C4-2B (cell line): ENCODE measurements around the gene HSPB6.

ENCODE experiments used
- H3K27ac ChIP-seq: fragments of 450-650 bp; 2 replicates; pipeline ENCODE4 v1.5.1; 2017
- ZFX ChIP-seq: fragments of 450-650 bp; IDR thresholded peaks from 2 replicates; pipeline ENCODE4 v1.6.1; 2017
- TF ChIP-seq, protein P1 (sequence below): fragments of 450-650 bp; conservative IDR thresholded peaks from 2 replicates; pipeline ENCODE4 v1.5.1; 2017; ENCODE audit warnings: mild to moderate bottlenecking

HSPB6 gene

DNA sequence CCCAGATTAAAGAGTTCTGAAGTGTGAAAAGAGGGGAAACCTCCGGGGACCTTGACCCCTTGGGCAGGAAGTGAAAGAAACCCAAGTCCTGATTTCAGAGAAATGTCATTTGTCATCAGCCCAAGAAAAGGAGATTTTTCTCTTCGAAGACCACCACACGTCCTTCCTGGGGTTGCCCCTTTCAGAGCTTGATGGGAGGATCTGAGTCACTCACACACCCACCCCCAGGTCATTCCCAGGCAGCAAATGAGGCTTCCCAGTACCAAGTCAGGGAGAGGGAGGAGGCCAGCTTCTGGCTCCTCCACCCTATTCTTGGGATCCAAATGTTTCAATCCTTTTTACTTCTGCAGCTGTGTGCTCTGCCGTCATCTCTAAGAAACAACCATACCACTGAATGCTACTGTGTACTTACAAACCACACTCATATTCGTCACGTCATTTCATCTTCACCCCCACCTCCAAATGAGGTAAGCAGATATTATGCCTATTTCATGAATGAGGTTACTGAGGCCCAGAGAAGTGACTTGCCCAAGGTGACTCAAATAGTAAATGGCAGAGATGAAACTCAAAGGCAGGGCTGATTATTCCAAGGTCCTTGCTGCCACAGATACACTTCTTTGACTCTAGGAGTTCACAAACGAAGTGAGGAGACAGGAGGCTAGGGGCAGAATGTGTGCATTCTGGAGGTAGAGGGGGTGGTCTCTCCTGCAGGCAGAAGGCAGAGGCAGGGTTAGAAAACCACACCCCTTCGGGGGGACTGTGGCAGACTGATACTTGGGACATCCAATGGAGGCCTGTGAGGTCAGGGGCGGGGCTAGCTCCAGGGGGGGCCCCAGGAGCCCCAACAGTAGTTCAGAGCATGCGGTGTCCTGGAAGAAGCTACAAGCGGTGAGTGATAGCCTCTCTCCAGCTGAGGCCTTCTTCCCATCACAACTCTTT, 44.0 kb downstream of the HSPB6 start:
- no peak overlapping the region for H3K27ac ChIP-seq
- TF ChIP-seq, protein P1, sequence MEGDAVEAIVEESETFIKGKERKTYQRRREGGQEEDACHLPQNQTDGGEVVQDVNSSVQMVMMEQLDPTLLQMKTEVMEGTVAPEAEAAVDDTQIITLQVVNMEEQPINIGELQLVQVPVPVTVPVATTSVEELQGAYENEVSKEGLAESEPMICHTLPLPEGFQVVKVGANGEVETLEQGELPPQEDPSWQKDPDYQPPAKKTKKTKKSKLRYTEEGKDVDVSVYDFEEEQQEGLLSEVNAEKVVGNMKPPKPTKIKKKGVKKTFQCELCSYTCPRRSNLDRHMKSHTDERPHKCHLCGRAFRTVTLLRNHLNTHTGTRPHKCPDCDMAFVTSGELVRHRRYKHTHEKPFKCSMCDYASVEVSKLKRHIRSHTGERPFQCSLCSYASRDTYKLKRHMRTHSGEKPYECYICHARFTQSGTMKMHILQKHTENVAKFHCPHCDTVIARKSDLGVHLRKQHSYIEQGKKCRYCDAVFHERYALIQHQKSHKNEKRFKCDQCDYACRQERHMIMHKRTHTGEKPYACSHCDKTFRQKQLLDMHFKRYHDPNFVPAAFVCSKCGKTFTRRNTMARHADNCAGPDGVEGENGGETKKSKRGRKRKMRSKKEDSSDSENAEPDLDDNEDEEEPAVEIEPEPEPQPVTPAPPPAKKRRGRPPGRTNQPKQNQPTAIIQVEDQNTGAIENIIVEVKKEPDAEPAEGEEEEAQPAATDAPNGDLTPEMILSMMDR = no peak
- TF ChIP-seq ZFX = no peak

DNA sequence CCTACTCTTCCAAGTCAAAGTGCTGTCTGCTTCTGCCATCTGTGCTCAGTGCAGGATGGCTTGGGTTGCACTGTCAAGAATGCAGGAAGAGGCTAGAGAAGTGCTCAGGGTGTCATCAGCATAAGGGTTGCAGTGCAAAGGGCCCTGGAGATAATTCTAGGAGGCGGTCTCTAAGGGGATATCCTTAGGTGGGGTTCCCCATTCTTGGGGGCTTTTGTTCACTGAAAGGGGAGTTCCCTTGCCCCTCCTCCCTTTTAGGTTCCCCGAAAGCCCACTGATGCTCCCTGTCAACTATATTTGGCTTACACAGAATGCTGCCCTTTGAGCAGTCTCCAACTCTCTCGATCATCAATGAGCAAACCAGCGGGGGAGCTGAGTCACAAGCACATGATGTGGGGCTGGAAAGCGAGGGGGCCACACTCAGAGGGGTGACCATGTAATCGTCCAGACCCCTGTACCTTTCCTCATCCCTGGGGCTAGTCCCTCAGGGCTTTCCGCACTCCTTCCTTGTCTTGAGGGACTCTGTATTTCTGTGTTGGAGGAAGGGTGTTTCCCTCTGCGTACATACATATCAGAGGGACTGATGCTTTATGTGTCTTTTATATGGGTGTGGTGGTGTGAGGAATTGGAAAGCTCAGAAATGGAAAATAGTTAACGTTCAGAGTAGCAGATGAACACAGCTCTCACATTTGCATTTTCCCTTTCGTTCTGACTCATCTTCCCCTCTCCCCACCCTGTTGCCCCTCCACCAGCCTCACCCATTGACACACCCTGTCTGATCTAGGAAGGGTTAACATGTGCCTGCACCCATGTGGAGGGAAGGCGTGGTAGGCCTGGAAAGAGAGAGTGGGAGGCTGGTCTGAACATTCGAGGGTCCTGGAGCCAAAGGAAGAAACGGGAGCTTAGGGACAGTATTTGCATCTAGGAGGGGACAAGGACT, 45.8 kb downstream of the HSPB6 start:
- H3K27ac ChIP-seq = no peak overlapping the region

DNA sequence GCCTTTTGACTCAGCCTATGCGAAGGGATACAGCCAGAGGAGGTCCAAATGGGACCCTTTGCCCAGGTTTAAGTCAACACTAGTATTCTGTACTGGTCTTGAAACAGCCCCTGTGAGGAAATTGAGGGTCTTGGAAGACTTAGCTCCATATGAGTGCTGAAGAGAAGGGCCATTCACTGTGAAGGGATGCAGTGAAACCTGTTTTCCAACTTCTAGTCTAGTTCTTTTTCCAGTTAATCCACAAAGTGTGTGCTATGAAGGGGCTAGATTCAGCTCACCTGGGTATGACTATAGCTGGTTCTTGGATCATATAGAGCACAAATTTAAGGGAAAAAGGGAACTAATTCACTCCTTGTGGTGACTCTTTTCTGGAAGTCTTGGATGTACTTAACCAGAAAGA, 48.4 kb downstream of the HSPB6 start:
- TF ChIP-seq ZFX = no peak
- TF ChIP-seq, protein P1 = no peak

More for the DNA sequence above, 45.8 kb downstream of the HSPB6 start:
- TF ChIP-seq, protein P1 = no peak
- TF ChIP-seq ZFX = no peak

More for the DNA sequence above, 48.4 kb downstream of the HSPB6 start:
- H3K27ac ChIP-seq = no peak overlapping the region
